ENCODE results near the gene MTHFSD. TPM values are rescaled to one million over a fixed set of nuclear protein-coding genes. Genes with fewer than 3 reads are reported as not detected.

Gene MTHFSD
- total and polyA plus RNA-seq, 3 donors from 2014 or later: 42.2 to 55.6 (median 45.0) TPM

- Histone ChIP-seq H3K9me3 (no peaks in the 10 kb centered on the region), H3K4me1 (peaks cover 17% of the 10 kb centered on the region), H3K27me3 (no peaks in the 10 kb centered on the region), H3K27ac (no peak overlapping the region), H3K4me3 (no peak overlapping the region), H3K36me3 (ENCODE audit: low read depth, missing control alignments) (no peaks in the 10 kb centered on the region)
- 3 to 4% methylated on average over 19 to 40 of the region's 67 CpGs for WGBS, 2 donors
- no peak for DNase-seq
- TF ChIP-seq POLR2A (IDR thresholded peaks at IDR 0.05) (no peak), CTCF (IDR thresholded peaks at IDR 0.05) (no peak)
- intact Hi-C loops (cut with DNase I; ENCODE audit: low total_unique reads): no loop called here
Measured at GRCh38 chr16:86505185-86505898, 49.7 kb downstream of the MTHFSD start.

- H3K4me1 ChIP-seq: peaks cover 17% of the 10 kb centered on the region
- intact Hi-C loops (cut with DNase I; ENCODE audit: low total_unique reads): no loop called here
Measured at GRCh38 chr16:86504315-86505184, 50.5 kb downstream of the MTHFSD start.

GRCh38 chr16:86503830-86504229, 51.2 kb downstream of the MTHFSD start:
- intact Hi-C loops (cut with DNase I; ENCODE audit: low total_unique reads): no loop called here
- DNase-seq: no peak
- H3K9me3 ChIP-seq: no peaks in the 10 kb centered on the region
- no peaks in the 10 kb centered on the region for H3K27me3 ChIP-seq
- 17 to 59% methylated on average over 6 of the region's 6 CpGs for WGBS, 2 donors
- H3K36me3 ChIP-seq (ENCODE audit: low read depth, missing control alignments): no peaks in the 10 kb centered on the region
- peaks cover 16% of the 10 kb centered on the region for H3K4me1 ChIP-seq
- TF ChIP-seq CTCF (IDR thresholded peaks at IDR 0.05) (no peak), POLR2A (IDR thresholded peaks at IDR 0.05) (no peak)
- H3K27ac ChIP-seq: no peak overlapping the region
- H3K4me3 ChIP-seq: no peak overlapping the region

More at GRCh38 chr16:86504315-86505184, 50.5 kb downstream of the MTHFSD start:
- no peak overlapping the region for H3K27ac ChIP-seq
- TF ChIP-seq CTCF (IDR thresholded peaks at IDR 0.05) (no peak), POLR2A (IDR thresholded peaks at IDR 0.05) (no peak)
- H3K4me3 ChIP-seq: no peak overlapping the region
- no peaks in the 10 kb centered on the region for H3K9me3 ChIP-seq
- 20 to 23% methylated on average over 23 to 27 of the region's 27 CpGs for WGBS, 2 donors
- H3K36me3 ChIP-seq (ENCODE audit: low read depth, missing control alignments): no peaks in the 10 kb centered on the region
- DNase-seq: no peak
- H3K27me3 ChIP-seq: no peaks in the 10 kb centered on the region

- no peak for DNase-seq
- TF ChIP-seq POLR2A (IDR thresholded peaks at IDR 0.05): no peak
- TF ChIP-seq CTCF (IDR thresholded peaks at IDR 0.05): no peak
- 30 to 46% methylated on average over 22 of the region's 22 CpGs for WGBS, 2 donors
- Histone ChIP-seq H3K27ac (no peak overlapping the region), H3K9me3 (no peaks in the 10 kb centered on the region), H3K4me3 (no peak overlapping the region), H3K36me3 (ENCODE audit: low read depth, missing control alignments) (no peaks in the 10 kb centered on the region), H3K27me3 (no peaks in the 10 kb centered on the region), H3K4me1 (peaks cover 9% of the 10 kb centered on the region)
- intact Hi-C loops (cut with DNase I; ENCODE audit: low total_unique reads): no loop called here
Measured at GRCh38 chr16:86502856-86503748, 51.9 kb downstream of the MTHFSD start.
